ENCODE measurements around the gene MSTO1.
A peak's percentile ranks its signal among the peaks of the same experiment; 100 is the strongest.
"Not testable (repeated sequence)": the region's sequence is repeated elsewhere in the genome, so short reads cannot be mapped to it uniquely, and the experiment has no call there.

The MSTO1 gene

DNA sequence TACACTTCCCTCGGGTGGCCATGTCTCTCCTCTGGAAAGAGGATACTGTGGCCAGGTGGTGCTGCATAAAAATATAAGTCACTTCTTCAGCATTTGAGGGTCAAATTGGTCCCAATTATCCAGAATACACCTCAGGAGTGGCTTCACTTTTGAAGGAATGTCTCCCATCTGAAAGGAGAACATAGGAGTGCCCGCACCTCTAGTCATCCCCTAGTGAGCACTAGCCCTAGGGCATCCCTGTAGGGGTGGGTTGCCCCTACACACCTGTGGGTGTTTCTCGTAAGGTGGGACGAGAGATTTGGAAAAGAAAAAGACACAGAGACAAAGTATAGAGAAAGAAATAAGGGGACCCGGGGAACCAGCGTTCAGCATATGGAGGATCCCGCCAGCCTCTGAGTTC, 16.4 kb downstream of the MSTO1 start:
- not testable (repeated sequence) for H3K9me3 ChIP-seq (ENCODE audit: low read length); H3K36me3 ChIP-seq (ENCODE audit: insufficient read depth, low read length); H3K4me1 ChIP-seq (ENCODE audit: insufficient read depth, low read length); H3K4me3 ChIP-seq (ENCODE audit: low read depth in 1 of 2, low read length in 2 of 2); H3K27me3 ChIP-seq (ENCODE audit: control insufficient read depth in 1 of 2, insufficient read depth in 2 of 2, low read length in 2 of 2); H3K9ac ChIP-seq (ENCODE audit: low read length); H3K27ac ChIP-seq (ENCODE audit: low read depth, low read length)

DNA sequence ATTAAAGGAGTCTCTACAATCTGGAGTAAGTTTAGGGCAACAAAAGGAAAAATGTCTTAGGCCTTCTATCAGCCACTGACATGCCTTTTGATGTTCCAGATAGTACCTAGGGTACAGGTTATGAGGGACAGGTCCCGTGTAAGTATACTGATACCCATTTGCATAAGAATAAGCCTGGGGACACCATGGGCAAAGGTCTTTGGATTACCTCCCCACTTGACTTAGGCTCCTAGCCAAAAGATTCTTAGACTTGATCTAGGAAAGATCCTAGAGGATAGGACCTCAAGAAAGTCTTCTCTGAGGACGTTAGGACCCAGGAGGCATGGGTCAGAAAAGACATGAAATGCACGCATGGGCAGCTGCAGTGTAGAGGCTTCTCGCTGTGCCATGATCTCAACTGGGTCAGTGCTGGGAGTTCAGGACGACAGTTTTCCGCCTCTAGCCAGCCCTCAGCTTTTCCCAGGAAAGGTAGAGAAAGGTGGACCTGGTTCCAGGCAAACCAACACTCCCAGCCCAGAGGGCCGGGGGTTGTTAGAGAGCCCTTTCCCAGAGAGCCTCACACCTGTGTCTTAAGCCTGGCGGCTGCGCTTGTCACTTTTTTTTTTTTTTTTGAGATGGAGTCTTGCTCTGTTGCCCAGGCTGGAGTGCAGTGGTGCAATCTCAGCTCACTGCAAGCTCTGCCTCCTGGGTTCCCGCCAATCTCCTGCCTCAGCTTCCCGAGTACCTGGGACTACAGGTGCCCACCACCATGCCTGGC, 26.6 kb downstream of the MSTO1 start:
- Histone ChIP-seq H3K36me3 (ENCODE audit: insufficient read depth, low read length) (no peaks in the 10 kb centered on the region), H3K9me3 (ENCODE audit: low read length) (no peaks in the 10 kb centered on the region), H3K27me3 (ENCODE audit: control insufficient read depth in 1 of 2, insufficient read depth in 2 of 2, low read length in 2 of 2) (no peaks in the 10 kb centered on the region), H3K9ac (ENCODE audit: low read length) (no peak overlapping the region), H3K4me1 (ENCODE audit: insufficient read depth, low read length) (no peaks in the 10 kb centered on the region), H3K4me3 (ENCODE audit: low read depth in 1 of 2, low read length in 2 of 2) (no peak overlapping the region), H3K27ac (ENCODE audit: low read depth, low read length) (no peak overlapping the region)

DNA sequence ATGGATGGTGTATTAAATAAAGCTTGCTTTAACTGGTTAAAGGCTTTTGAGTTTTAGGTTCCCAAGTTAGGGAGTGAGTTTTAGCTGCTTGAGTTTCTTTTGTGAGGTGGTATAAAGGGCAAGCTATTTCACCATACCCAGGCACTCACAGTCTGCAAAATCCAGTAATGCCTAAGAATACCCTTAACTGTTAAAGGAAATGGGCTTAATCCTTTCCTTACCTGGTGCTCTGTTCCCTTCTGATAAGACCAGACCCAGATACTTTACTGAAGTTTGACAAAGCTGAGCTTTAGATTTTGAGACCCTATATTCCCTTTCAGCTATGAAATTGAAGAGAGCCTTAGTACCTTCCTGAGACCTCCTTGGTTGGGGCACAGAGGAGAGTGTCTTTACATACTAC, 30.3 kb downstream of the MSTO1 start:
- Histone ChIP-seq H3K4me3 (ENCODE audit: low read depth in 1 of 2, low read length in 2 of 2) (no peak overlapping the region), H3K9me3 (ENCODE audit: low read length) (no peaks in the 10 kb centered on the region), H3K27ac (ENCODE audit: low read depth, low read length) (no peak overlapping the region), H3K36me3 (ENCODE audit: insufficient read depth, low read length) (no peaks in the 10 kb centered on the region), H3K27me3 (ENCODE audit: control insufficient read depth in 1 of 2, insufficient read depth in 2 of 2, low read length in 2 of 2) (no peaks in the 10 kb centered on the region), H3K9ac (ENCODE audit: low read length) (no peak overlapping the region), H3K4me1 (ENCODE audit: insufficient read depth, low read length) (peaks cover 7% of the 10 kb centered on the region)

DNA sequence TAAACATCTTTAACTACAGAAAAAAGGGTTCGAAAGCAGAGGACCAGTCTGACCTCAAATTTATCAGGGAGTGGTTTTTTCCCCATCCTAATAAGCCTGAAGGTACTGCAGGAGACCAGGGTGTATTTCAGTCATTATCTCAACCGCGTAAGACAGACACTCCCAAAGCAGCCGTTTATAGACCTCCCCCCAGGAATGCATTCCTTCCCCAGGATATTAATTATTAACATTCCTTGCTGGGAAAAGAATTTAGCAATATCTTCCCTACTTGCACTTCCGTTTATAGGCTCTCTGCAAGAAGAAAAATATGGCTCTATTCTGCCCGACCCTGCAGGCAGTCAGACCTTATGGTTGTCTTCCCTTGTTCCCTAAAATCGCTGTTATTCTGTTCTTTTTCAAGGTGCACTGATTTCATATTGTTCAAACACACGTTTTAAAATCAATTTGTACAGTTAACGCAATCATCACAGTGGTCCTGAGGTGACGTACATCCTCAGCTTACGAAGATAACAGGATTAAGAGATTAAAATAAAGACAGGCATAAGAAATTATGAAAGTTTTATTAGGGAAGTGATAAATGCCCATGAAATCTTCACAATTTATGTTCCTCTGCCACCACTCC, 32.7 kb downstream of the MSTO1 start:
- not testable (repeated sequence) for H3K27ac ChIP-seq (ENCODE audit: low read depth, low read length); H3K27me3 ChIP-seq (ENCODE audit: control insufficient read depth in 1 of 2, insufficient read depth in 2 of 2, low read length in 2 of 2); H3K4me3 ChIP-seq (ENCODE audit: low read depth in 1 of 2, low read length in 2 of 2)

DNA sequence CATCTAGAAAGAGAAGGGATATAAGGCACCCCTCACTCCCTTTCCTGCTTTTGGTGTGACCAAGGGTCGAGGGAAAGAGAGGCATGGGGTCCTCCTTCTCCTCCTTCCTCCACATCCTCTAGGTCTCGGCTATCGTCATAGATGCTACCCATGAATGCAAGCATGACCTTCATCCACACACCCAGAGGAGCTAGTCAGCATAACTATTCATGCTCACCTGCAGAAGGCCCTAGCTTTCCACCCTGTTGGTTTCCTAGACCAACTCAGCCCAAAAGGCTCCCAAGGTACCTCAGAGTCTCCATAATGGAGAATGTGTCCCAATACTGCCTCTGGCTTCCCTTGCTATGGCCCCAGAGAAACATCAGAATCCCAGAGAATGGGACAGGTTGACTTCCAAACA, 33.2 kb downstream of the MSTO1 start:
- Histone ChIP-seq H3K9ac (ENCODE audit: low read length) (no peak overlapping the region), H3K27ac (ENCODE audit: low read depth, low read length) (no peak overlapping the region), H3K4me1 (ENCODE audit: insufficient read depth, low read length) (peaks cover 18% of the 10 kb centered on the region), H3K4me3 (ENCODE audit: low read depth in 1 of 2, low read length in 2 of 2) (no peak overlapping the region), H3K27me3 (ENCODE audit: control insufficient read depth in 1 of 2, insufficient read depth in 2 of 2, low read length in 2 of 2) (no peaks in the 10 kb centered on the region), H3K9me3 (ENCODE audit: low read length) (no peaks in the 10 kb centered on the region), H3K36me3 (ENCODE audit: insufficient read depth, low read length) (no peaks in the 10 kb centered on the region)

More for the DNA sequence above, 32.7 kb downstream of the MSTO1 start:
- H3K36me3 ChIP-seq (ENCODE audit: insufficient read depth, low read length); H3K9me3 ChIP-seq (ENCODE audit: low read length); H3K9ac ChIP-seq (ENCODE audit: low read length): not testable (repeated sequence)
- peaks cover 18% of the 10 kb centered on the region for H3K4me1 ChIP-seq (ENCODE audit: insufficient read depth, low read length)

DNA sequence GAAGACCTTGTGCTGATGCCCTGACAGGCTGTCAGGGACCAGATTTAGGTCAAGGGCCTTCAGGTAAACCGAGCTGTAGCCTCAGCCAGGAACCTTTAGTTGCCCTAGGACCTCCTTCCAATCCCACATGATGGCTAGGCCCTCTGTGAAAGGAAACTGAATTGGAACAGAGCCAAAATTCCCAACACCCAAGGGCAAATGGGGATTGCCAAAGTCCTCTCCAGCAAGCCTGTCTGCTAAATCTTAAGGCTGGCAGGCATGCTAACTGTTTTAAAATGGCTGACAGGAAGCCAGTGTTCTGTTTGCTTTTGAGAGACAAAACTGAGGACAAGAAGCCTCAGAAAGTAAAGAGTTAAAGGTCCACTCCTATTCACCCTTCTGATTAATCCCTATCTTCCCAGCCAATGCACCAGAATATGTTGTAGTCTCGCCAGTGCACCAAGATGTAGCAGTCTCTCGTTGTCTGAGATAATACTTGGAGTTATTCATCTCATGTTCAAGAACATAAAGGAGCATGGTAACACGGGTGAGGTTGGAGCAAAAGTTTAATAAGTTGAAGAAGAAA, 35.1 kb downstream of the MSTO1 start:
- Histone ChIP-seq H3K9ac (ENCODE audit: low read length) (no peak overlapping the region), H3K4me1 (ENCODE audit: insufficient read depth, low read length) (peaks cover 18% of the 10 kb centered on the region), H3K27ac (ENCODE audit: low read depth, low read length) (peak overlapping the region; percentile 32), H3K4me3 (ENCODE audit: low read depth in 1 of 2, low read length in 2 of 2) (peak overlapping the region in 1 of 2 donors; percentile 8), H3K9me3 (ENCODE audit: low read length) (no peaks in the 10 kb centered on the region), H3K27me3 (ENCODE audit: control insufficient read depth in 1 of 2, insufficient read depth in 2 of 2, low read length in 2 of 2) (no peaks in the 10 kb centered on the region), H3K36me3 (ENCODE audit: insufficient read depth, low read length) (no peaks in the 10 kb centered on the region)

DNA sequence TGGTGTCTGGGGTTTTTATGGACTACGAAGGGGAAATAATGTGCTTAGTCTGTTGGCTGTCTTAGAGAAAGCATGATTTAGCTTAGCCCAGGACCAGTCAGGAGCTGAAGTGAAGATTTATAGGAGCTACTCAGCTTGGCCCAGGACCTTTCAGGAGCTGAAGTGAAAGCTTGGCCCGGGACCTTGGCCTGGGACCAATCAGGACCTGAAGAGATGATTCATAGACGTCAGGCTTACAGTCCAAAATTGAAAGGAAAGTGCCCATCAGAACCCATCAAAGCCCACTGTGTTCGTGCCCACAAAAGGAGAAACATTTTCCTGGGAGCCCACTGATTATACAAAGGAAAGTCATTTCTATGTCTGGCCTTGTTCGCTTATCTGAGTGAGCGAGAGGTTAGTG, 35.6 kb downstream of the MSTO1 start:
- peak overlapping the region in 1 of 2 donors; percentile 8 for H3K4me3 ChIP-seq (ENCODE audit: low read depth in 1 of 2, low read length in 2 of 2)
- no peaks in the 10 kb centered on the region for H3K36me3 ChIP-seq (ENCODE audit: insufficient read depth, low read length)
- H3K4me1 ChIP-seq (ENCODE audit: insufficient read depth, low read length): peaks cover 18% of the 10 kb centered on the region
- H3K27me3 ChIP-seq (ENCODE audit: control insufficient read depth in 1 of 2, insufficient read depth in 2 of 2, low read length in 2 of 2): no peaks in the 10 kb centered on the region
- no peak overlapping the region for H3K27ac ChIP-seq (ENCODE audit: low read depth, low read length)
- no peak overlapping the region for H3K9ac ChIP-seq (ENCODE audit: low read length)
- no peaks in the 10 kb centered on the region for H3K9me3 ChIP-seq (ENCODE audit: low read length)

DNA sequence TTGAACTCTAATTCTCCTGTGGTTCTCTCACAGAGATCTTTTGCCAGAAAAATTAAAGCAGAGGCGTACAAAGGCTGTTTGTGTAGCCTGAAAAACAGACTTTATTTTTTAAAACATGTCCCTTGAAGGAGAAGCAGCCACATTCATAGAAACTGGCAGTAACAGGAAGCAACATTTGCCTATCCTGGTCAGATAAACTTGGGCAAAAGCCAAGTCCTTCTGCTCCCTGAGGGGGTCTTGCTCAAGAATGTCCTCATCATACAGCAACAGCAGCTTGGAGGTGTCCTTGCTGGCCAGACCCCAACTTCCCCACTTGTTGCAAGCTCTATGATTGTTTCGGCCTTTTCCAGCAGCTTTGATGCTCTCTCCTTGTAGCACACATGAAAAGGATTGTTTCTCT, 36.3 kb downstream of the MSTO1 start:
- peaks cover 18% of the 10 kb centered on the region for H3K4me1 ChIP-seq (ENCODE audit: insufficient read depth, low read length)
- no peaks in the 10 kb centered on the region for H3K27me3 ChIP-seq (ENCODE audit: control insufficient read depth in 1 of 2, insufficient read depth in 2 of 2, low read length in 2 of 2)
- no peaks in the 10 kb centered on the region for H3K9me3 ChIP-seq (ENCODE audit: low read length)
- H3K27ac ChIP-seq (ENCODE audit: low read depth, low read length): no peak overlapping the region
- H3K36me3 ChIP-seq (ENCODE audit: insufficient read depth, low read length): no peaks in the 10 kb centered on the region
- no peak overlapping the region for H3K9ac ChIP-seq (ENCODE audit: low read length)
- H3K4me3 ChIP-seq (ENCODE audit: low read depth in 1 of 2, low read length in 2 of 2): no peak overlapping the region

DNA sequence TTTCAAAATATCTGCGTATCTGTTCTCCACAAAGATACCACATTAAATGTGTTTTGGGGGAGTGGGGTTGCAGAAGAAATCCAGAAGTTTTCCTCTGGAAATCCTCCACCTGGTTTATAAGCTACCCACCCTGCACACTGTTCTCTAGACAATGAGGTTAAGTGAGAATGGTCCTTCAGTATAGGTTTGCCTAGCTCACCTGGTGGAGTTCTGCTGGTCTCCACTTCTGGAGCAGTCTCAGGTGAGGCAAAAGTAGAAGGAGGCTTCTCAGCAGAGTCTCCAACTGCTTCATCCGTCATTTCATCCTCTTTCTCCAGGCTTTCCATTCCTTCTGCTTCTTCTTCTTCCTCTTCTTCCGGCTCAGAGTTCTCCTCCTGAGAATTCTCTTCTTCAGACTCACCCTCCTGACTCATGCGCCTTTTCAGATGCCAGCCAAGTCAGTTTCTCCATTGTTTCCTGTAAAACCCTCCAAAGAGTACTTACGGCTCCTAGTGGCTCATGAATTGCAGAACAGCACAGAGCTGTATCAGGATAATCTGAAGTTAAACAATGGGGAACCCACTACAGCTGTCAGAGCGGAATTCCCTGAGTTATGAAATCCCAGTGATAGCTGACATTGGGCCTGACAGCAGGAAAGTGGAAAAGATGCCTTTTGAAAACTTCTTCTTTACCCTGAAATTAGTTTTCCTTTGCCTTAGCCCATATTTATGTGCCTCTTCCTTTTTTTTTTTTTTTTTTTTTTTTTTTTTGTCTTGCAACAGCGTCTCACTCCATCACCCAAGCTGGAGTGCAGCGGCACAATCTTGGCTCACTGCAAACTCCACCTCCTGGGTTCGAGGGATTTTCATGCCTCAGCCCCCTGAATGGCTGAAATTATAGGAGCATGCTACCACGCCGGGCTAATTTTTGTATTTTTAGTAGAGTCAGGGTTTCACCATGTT, 38.5 kb downstream of the MSTO1 start:
- Histone ChIP-seq H3K9ac (ENCODE audit: low read length) (no peak overlapping the region), H3K36me3 (ENCODE audit: insufficient read depth, low read length) (no peaks in the 10 kb centered on the region), H3K4me1 (ENCODE audit: insufficient read depth, low read length) (peaks cover 18% of the 10 kb centered on the region), H3K9me3 (ENCODE audit: low read length) (no peaks in the 10 kb centered on the region), H3K4me3 (ENCODE audit: low read depth in 1 of 2, low read length in 2 of 2) (no peak overlapping the region), H3K27ac (ENCODE audit: low read depth, low read length) (no peak overlapping the region), H3K27me3 (ENCODE audit: control insufficient read depth in 1 of 2, insufficient read depth in 2 of 2, low read length in 2 of 2) (no peaks in the 10 kb centered on the region)

DNA sequence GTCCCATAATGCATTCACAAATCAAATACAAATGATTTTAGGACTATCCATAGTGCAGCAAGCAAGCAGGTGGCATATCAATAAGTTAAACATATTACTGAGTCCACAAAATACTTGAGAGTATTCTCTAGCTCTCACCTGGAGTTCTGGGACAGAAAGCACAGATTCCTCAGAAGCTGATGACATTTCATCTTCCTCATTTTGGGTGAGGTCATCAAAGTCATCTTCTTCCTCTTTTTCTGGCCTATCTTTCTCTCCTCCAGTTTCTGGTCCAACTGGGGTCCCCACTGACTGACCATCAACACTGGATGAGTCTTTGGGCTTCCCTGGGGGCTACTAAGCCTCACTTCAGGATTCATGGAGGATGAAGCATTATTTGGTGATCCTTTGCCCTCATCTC, 39.7 kb downstream of the MSTO1 start:
- no peak overlapping the region for H3K4me3 ChIP-seq (ENCODE audit: low read depth in 1 of 2, low read length in 2 of 2)
- no peaks in the 10 kb centered on the region for H3K9me3 ChIP-seq (ENCODE audit: low read length)
- H3K36me3 ChIP-seq (ENCODE audit: insufficient read depth, low read length): no peaks in the 10 kb centered on the region
- no peaks in the 10 kb centered on the region for H3K27me3 ChIP-seq (ENCODE audit: control insufficient read depth in 1 of 2, insufficient read depth in 2 of 2, low read length in 2 of 2)
- no peak overlapping the region for H3K27ac ChIP-seq (ENCODE audit: low read depth, low read length)
- peaks cover 18% of the 10 kb centered on the region for H3K4me1 ChIP-seq (ENCODE audit: insufficient read depth, low read length)
- H3K9ac ChIP-seq (ENCODE audit: low read length): no peak overlapping the region

DNA sequence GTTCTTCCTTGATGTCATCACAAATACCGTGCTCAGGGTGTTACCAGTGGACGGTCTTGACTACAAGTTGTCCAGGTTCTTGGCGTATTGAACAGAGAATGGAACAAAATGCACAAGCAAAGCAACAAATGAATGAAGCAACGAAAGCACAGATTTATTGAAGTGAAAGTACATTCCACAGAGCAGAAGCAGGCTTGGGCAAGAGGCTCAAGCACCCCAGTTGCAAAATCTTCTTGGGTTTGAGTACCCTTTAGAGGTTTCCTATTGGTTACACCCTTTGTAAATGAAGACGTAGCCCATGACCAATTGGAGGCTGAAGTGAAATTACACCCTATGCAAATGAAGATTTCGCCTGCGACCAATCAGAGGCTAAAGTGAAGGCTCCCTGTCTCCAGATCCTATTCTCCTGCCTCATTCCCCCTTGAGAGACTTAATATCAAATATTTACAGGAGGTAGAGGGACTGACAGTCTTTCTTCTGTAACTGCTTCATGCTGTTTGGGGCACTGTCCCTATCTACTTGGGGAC, 40.3 kb downstream of the MSTO1 start:
- no peak overlapping the region for H3K27ac ChIP-seq (ENCODE audit: low read depth, low read length)

More for the DNA sequence above, 40.3 kb downstream of the MSTO1 start:
- Histone ChIP-seq H3K4me3 (ENCODE audit: low read depth in 1 of 2, low read length in 2 of 2) (no peak overlapping the region), H3K9ac (ENCODE audit: low read length) (no peak overlapping the region), H3K27me3 (ENCODE audit: control insufficient read depth in 1 of 2, insufficient read depth in 2 of 2, low read length in 2 of 2) (no peaks in the 10 kb centered on the region), H3K9me3 (ENCODE audit: low read length) (no peaks in the 10 kb centered on the region), H3K36me3 (ENCODE audit: insufficient read depth, low read length) (no peaks in the 10 kb centered on the region), H3K4me1 (ENCODE audit: insufficient read depth, low read length) (peaks cover 12% of the 10 kb centered on the region)
